GM18867 (cell line): ENCODE results near the gene MTRR.
"Not testable (repeated sequence)": the region's sequence is repeated elsewhere in the genome, so short reads cannot be mapped to it uniquely, and the experiment has no call there.

Source experiments
- ATAC-seq: cut with Tn5 transposase; IDR thresholded peaks from one replicate; pipeline ENCODE4 v1.9.1; 2021; ENCODE audit warnings: mild to moderate bottlenecking, moderate library complexity; ENCODE audit not compliant: unreplicated experiment

Gene MTRR

DNA sequence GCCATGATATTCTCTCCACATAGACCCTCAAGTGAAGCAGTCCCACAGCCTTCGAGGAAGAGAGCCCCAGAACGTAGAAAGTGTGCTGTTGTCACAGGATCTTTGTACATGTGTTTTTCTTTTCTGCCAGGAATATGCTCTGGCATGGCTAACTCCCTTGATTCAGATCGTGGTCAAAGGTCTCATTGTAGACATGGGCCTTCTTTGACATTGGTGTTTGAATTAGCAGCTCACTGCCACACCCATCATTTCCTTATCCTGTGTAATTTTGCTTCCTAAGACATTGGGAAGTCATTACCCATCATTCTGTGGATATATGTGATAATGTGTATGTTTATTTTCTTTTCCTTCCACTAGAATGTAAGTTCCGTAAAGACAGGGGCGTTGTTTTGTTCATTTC, 25.5 kb downstream of the MTRR start:
- ATAC-seq, result peak; percentile 20

DNA sequence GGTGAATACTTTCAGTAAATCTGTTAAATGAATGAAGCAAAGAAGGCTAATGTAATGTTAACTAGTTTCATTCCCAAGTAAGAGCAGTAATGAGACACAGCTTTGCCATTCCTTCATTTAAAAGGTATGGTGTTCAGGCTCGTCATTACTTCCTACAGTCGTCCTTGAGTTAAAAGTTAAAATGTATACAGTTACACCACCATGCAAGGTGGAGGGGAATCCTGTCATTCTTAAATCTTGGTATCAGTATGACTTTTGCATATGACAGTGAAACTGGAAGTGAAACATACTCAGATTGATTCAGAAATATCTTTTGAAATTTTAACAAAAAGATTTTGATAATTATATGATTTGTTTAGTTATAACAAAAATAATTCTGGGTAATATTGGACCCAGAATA, 25.9 kb downstream of the MTRR start:
- ATAC-seq, result peak; percentile 93

DNA sequence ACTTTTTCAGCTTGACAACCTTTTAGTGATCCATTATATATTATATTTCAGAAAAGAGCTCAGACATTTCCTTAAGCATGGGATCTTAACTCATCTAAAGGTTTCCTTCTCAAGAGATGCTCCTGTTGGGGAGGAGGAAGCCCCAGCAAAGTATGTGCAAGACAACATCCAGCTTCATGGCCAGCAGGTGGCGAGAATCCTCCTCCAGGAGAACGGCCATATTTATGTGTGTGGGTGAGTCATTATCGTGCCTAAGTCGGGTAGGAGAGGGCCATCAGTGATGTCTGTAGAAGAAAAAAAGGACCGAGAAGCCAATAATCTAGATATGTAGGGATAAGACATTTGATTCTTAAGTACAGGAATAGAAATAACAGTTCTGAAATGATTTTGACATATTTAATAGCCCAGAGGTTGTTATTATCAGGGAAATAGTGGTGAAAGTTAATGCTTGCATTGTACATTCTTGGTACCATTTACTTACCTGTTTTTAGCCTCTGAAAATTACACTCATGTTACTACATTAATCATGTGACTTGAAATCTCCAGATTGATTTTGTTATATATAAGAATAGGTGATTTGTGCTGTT, 28.2 kb downstream of the MTRR start:
- peak; percentile 81 for ATAC-seq

DNA sequence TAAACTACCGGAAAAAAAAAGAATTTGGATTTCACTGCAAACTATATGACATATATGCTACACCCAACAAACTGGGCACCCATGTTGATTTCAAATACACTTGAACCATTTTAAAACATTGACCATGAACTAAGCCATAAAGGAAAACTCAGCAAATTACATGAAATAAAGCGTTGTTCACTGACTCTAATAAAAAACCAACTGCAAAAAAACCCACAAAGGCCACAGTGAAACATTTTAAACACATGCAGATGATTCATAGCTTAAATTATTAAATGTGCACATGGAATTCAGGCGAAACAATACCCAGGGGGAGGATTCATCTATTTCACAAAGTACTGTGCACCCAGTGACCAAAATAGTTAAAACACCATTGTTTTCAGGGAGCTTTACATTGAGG, 33.3 kb downstream of the MTRR start:
- no peak for ATAC-seq

DNA sequence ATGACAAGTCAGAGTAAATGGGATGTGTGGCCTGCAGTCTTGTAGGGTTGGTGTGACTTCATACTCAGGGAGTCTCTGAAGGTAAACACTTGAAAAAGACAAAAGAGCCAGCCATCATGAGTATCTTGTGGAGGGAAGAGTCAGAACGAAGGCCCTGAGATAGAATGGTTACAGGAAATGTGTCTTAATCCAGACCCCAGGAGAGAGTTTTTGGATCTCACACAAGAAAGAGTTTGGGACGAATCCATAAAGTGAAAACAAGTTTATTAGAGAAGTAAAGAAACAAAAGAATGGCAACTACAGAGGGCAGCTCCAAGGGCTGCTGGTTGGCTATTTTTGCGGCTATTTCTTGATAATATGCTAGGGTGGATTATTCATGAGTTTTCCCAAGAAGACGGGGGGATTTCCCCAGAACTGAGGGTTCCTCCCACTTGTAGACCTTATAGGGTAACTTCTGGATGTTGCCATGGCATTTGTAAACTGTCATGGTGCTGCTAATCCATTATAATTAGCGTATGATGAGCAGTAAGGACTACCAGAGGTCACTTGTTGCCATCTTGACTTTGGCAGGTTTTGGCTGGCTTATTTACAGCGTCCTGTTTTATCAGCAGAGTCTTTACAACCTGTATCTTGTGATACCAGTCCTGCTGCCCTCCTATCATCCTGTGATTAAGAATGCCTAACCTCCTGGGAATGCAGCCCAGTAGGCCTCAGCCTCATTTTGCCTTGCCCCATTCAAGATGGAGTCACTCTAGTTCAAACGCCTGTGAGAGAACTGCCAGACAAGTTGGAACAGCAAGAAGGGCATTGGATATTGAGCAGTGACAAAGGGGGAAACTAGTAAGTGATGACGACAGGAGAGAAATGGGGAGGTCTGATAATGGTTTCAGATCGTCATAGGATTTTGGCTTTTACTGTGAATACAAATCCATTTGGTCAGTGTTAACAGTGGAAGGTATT, 34.0 kb downstream of the MTRR start:
- no peak for ATAC-seq

DNA sequence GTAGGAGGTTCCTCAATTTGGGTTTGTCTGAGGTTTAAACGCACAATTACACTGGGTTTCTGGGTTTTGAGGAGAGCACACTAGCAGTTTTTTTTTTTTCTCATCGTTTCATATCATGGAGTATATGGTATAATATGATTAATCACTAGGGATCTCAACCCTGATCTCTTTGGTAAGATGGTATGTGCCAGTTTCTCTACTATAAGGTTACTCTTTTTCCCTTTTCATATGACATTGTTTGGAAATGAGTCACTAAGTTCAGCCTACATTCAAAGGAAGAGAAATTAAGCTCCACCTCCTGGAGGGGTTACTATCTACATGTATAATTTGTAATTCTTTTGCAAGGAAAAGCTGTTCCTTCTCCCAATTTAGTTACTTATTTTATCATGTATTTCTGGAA, 35.2 kb downstream of the MTRR start:
- no peak for ATAC-seq

DNA sequence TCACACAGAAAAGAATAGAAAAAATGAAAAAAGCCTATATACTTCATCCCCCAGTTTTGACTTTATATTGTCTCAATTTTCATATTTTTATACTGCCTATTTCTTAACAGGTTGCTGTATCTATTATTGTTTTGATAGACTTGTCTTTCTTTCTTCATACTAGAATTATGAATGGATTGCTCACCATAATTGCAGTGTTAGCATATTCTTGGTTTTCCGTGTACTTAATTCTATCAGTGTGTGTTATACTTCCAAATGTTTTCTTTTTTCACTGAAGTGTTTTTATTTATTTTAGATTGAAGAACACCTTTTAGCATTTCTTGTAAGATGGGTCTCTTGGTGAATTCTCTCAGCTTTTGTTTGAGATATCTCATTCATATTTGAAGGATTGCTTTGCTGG, 38.7 kb downstream of the MTRR start:
- ATAC-seq, result no peak

DNA sequence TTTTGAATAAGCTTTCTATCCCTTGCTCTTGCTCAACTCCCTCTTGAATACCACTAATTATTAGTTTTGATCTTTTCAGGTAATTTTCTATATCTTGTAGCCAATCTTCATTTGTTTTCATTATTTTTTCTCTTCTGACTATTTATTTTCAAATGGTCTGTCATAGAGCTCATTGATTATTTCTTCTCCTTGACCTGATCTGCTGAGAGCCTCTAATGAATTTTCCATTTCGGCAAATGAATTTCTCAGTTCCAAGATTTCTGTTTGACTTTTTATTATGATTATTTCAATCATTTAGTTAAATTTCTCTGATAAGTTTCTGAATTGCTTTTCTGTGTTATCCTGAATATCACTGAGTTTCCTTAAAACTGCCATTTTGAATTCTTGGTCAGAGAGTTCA, 39.4 kb downstream of the MTRR start:
- no peak for ATAC-seq

DNA sequence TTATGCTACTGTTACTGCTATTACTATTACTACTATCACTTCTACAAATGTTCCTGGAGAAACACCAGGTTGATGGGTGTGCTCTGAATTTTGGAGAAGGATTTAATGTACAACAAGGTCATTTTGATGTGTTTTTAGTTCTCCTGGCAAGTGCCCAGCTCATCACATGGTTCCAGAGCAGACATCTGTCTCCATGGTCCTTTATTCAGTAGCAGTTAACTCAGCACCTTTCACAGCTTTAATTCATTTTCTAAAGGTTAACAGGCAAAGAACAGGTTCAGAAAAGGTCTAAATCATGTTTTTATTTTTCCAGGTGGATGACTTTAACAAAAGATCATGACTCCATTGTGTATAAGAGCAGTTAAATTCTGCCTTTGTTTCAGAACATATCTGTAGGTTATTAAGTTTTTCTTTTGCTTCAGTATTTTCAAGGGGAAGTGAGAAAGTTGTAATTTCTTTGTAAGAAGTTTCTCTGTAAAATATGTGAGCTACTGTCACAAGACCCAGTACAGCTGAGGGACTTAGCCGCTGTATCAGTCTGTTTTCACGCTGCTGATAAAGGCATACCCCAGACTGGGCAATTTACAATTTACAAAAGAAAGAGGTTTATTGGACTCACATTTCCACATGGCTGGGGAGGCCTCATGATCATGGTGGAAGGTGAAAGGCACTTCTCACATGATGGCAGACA, 41.9 kb downstream of the MTRR start:
- ATAC-seq, result peak; percentile 86

DNA sequence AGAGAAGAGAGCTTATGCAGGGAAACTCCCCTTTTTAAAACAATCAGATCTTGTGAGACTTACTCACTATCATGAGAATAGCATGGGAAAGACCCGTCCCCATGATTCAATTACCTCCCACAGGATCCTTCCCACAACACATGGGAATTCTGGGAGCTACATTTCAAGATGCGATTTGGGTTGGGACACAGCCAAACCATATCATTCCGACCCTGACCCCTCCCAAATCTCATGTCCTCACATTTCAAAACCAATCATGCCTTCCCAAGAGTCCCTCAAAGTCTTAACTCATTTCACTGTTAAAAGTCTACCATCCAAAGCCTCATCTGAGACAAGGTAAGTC, 42.5 kb downstream of the MTRR start:
- ATAC-seq, result not testable (repeated sequence)

DNA sequence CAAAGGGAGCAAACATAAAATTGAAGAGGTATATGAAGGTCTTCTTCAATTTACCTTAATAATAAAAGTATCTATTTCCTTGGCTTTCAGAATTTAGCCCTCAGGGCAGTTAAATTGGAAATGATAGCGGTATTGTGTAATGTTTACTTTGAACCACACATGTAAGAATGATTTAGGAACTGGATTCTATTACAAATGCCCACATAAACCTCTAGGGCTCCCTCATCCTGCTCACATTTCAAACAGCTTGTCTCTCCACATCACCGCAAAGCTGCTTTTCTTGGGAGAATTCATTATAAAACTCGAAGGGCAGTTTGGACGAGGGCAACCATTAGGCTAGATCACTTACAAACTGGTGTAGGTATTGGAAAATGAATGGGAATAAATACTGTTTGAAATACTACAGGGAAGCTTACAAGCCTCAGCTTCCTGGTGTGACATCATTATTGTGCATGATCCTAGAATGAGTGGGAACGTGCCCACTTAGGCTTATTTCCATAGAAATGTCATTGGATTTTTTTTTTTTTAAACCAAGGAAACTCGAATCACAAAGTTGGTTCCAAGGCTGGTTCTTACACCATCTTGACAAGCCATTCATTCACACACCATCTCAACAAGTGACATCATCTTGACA, 47.3 kb downstream of the MTRR start:
- no peak for ATAC-seq

DNA sequence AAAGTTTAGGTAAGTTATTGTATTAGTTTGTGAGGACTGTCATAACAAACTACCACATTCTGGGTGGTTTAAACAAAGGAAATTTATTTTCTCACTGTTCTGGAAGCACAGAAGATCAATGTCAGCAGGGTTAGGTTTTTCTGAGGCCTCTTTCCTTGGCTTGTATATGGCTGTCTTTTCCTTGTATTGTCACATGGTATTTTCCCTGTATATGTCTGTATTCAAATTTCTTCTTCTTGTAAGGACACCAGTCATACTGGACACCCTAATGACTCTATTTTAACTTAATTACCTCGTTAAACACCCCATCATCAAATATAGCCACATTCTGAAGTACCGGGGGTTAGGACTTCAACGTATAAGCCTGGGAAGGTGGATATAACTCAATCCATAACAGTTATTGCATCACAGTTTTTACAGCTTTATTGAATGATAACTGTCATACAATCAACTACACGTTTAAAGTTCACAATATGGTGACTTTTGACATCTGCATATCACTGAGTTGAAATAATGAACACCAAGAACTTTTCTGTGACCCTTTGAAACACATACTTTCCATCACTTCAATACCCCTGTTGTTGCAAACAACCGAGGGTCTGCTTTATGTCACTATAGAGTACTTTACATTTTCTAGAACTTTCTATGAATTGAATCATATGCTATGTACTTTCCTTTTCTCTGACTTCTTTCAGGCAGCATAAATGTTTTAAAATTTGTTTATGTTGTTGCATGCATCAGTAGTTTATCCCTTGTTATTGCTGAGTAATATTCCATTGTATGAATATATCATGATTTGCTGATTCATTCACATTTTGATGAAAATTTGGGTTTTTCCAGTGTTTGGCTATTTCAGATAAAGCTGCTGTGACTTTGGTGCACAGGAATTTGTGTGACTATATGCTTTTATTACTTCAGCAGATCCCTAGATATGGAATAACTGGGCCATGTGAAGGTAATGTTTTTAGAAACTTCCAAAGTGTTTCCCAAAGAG, 48.5 kb downstream of the MTRR start:
- ATAC-seq, result no peak

DNA sequence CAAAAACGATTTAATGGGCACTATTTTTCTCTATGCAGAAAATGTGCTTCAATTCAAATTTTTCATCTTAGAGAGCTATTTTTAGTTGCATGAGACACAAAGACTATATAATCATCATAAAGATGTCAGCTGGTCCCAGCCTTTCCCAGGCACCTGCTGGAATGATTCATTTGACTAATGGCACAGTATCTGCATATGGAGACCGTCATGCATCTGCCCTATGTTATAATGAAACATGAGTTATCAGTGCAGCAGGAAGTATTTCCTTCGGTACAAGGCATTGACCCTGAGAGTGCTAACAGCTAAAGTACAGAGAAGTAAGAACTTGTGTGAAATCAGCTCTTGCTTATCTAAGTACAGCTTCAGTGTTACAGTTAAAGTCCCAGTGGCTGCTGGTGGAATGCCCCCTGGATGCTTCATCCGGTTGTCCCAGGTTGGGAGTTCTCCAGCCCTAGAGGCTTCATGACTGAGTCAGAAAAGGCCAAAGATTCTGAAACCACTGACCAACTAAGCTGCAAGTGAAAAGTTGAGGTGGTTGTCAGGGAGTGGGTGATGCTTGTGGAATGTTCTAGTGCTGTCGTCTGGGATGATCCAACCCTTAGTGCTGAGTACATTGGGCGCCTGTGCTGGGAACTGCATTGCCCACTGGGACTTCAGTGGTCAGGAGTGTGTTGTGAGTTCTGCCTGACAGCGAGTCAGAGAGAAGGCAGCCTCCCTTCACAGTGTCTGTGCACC, 57.2 kb downstream of the MTRR start:
- no peak for ATAC-seq

DNA sequence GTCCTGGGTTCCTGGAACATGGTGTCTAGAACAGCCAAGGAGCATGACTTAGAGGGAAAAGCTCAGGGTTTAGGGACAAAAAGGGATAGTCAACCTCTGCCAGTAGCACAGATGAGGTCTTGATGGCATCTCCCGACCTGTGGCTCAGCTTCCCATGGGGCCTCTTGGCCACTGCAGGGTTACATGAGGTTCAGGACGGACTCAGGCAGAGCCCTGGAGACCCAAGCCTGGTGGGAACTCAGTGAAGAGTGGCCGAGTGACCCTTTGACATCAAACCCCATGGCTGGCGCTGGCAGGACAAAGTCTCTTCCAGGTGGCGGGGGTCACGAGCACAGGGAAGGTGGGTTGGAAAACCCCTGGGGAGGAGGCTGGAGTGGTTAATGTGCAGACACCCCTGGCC, 57.8 kb downstream of the MTRR start:
- ATAC-seq, result no peak

DNA sequence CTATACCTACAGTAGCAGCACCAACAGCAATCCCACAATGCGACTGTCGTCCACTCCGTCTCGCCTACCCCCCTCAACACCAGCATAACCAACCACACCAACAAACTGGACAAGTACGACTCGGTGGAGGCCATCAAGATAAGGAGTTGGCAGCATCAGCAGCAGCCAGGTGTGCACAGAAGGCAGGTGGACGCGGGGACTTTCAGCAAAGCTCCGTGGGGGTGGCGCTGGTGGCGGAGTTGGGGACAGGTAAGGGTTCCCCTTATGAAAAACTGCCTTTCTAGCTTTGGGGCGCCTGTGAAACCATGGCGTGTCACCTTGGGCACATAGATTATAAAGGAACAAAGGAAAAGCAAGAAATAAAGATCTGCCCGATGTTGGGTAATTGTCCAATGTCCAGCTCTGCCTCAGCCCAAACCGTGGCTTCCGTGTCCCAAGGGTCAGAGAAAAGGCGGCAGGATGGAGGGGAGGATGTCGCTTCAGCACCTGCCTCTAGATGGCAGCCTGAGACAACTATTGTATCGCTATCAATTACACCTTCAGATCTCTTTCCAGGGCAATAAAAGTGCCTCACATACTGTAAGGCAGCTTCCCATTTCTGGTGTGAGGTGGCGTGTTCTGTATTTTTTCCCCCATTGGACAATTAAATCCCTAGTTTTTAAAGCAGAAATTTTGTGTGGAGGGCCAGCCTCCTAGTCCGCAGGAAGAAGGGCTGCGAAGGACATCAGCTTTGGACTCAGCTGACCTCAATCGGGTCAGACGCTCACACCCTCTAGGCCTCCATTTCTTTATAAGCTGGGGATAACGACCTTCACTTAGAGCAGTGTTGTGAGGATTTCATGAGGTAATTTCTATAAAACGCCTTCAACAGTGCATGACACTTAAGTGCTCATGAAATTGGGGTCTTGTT, 58.8 kb downstream of the MTRR start:
- ATAC-seq, result peak; percentile 93

DNA sequence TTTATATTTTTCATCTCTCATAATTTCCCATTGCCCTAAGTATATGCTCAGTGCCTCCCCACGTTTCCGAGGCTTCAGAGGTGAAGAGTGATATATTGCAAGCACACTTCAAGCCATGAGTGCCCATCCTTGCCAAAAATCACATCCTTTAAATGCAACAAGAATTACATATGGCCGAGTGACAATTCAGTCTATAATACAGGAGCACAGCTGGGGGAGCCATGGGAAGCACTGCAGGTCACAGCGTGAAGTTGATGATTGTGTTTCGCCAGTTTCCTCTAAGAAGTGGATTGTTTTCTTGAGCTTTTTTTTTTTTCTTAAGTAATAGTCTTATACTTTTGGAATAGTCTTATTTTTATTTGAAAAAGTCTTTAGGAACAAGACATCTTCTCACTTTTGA, 61.1 kb downstream of the MTRR start:
- no peak for ATAC-seq

DNA sequence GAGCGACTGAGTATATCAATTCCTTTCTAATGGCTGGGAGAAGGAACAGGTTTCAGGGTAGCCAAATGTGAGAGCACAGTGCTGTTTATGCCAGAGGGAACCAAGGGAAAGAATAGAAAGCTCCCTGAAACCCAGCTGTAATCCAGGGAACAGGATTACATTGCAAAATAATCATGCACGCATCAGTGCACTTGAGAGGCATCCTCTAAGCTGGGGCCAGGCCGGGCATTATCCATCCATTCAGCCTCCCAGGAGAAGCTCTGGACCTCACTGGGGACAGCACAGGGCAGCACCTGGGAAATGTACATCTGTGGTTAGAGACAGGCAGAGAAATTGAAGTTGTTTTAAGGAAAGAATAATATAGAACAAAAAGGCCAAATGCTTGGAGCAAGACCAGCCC, 72.7 kb downstream of the MTRR start:
- ATAC-seq, result no peak

DNA sequence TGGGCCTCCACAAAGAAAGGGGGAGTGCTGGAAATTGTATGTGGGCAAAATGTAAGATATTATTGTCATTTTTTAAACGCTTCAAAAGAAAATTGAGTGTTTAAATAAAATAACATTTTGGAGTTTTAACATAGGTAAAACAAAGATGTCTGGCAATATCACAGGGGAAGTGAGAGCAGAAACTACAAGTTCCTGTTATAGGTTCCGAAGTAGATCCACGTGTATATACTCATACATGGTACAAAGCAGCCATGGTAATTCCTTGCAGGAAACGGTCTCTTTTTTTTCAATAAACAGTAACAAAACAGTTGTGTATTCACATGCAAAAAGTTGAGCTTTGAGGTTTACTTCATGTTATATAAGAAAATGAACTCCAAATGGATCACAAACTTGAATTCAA, 78.4 kb downstream of the MTRR start:
- peak; percentile 56 for ATAC-seq
